NCI-H2107 treated with DMSO at 0.1 percent for 48 hours (cell line): ENCODE results near the gene LAMTOR2.

ENCODE experiments used
- DNase-seq: peaks from one replicate; lab custom pipeline; 2025; ENCODE audit not compliant: unreplicated experiment; lab: John Stamatoyannopoulos, UW

The LAMTOR2 gene

DNA sequence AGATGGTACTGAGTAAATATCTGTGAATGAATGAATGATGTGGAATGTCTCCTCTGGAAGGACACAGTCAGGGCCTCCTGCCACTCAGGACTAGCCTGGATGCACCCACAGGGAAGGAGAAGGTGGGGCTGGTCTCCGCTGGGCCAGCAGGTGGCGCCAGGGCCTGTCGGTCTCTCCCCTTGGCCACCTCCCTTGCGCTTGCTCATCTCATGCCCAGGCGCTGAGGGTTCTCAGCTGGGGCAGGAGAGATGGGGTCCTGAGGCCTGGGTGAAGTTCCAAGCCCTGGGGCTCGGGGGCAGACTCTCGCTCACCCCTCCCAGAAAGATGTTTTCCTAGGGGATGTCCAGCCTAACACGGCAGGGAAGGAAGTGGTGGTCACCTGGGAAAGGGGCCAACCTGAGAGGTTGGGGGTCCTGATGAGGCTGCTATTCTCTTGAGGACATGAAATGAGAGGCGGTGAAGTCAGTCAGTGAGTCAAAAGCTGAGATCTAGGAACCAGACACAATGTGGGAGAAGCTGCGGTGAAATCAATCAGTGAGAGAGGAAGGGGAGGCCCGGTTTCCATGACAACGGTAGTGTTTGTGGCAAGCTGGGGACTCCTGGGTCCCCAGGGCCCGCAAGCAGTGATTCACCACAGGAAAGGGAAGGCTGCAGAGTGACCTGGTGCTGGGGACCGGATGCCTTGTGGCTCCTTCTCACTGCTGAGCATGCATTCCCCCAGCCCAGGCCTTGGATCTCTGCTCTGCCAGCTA lies 42.2 kb downstream of the LAMTOR2 start:
- DNase-seq: peak; percentile 44

DNA sequence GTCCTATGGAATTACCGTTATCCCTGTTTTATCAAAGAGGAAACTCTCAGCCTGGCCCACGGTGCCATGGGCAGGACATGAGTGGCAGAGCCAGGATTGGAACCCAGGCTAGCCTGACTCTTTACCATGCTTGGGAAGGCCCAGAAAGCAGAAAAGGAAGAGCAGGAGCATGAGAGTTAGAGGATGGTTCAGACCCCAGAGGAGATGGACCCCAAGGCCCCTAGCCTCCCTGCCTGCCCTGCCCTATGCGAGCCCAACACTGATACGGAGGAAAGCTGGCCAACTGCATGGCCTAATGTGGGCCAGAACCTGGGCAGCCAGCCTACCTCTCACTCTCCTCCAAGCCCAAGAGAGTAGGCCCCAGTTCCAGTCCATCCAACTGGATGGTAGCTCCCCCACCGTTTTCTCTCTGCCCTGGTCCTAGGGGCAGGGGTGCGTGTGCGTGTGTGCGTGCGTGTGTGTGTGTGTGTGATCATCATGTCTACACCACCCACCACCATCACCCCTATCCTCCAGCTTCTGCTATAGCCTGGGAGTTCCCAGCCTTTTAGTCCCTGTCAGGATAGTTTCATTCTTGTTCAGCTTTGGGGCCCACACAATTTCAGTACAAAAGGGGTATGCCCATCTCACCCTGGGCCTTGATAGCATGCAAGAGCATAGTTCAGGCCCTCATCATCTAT lies 43.1 kb downstream of the LAMTOR2 start:
- no peak for DNase-seq

DNA sequence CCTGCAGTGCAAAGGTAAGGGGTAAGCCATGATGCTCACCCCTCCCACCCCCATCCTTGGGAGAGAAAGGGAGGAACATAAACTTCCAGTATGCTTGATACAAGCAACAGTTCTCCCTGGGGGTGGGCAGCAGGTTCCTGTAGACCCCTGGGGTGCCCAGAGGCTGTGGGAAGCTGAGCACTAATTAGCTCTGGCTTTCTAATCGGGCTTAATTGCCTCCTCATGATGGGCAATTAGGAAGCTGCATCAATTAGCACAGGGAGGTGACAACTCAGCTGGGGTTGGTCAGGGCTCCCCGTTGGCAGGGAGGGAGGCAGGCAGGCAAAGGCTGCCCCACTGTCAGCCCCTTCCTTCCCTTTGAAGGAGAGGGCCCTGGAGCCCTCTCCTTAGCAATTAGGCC lies 44.2 kb downstream of the LAMTOR2 start:
- no peak for DNase-seq

DNA sequence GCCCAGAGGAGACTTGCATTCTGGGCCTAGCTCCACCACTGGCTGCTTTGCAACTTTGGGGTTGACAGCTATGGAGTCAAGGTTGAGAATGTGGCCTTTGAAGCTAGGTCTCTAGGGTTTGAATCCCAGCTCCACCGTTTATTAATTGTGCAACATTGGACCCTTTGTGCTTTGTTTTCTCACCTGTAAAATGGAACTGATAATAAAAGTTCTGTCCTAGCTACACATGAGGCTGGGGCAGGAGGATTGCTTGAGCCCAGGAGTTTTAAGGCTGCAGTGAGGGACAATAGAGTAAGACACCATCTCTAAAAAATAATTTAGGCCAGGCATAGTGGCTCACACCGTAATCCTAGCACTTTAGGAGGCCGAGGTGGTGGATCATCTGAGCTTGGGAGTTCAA lies 44.7 kb downstream of the LAMTOR2 start:
- no peak for DNase-seq

DNA sequence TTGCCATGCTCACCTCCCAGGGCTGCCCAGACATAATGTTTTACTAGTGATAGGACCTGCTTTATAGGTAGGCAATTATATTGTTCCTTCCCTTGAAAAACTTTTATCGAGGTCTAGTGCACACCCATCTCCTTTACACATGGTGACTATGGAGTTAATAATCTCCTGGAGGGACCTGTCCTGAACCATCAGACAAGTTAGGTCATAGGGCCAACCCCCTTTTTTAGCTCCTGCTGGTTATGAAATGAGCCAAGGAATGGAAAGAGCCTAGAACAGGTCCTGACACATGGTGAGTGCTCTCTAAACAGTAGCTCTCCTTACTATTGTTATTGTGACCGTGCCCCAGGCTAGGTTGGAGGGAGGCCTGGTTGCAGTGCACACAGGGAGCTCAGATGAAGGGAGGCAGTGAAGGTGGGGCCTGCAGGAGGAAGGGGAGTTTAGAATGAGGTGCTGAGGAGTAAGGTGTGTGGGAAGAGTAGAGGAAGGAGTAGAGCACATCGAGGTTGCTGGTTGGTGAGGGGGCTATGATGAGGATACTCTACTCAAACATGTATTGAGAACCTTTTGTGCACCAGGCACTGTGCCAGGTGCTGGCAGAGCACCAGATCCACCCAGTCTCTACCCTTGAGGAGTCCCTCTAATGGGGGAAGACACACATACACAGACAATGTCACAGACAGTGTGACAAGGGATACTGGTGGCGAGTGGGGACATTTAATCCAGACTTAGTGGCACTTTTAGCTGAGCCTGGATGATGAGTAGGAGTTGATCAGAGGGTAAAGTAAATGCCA lies 45.8 kb downstream of the LAMTOR2 start:
- DNase-seq: no peak

DNA sequence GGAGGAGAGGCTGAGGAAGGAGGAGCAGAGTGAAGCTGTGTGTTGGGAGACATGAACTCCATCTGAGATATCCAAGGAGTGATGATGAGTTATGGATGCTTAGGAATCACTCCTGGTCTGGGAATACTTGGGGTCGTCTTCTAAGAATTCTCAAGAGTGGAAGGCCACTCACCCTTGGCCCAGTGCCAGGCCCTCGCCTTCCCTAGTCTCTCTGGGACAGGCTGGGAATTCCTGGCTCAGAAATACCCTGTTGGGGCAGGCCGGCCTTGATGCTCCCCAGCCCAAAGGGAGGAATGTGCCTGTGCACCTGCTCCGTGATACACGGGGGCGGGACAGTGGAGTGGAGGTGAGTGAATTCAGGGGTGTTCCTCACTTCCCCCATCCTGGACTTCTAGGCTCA lies 47.3 kb downstream of the LAMTOR2 start:
- no peak for DNase-seq

DNA sequence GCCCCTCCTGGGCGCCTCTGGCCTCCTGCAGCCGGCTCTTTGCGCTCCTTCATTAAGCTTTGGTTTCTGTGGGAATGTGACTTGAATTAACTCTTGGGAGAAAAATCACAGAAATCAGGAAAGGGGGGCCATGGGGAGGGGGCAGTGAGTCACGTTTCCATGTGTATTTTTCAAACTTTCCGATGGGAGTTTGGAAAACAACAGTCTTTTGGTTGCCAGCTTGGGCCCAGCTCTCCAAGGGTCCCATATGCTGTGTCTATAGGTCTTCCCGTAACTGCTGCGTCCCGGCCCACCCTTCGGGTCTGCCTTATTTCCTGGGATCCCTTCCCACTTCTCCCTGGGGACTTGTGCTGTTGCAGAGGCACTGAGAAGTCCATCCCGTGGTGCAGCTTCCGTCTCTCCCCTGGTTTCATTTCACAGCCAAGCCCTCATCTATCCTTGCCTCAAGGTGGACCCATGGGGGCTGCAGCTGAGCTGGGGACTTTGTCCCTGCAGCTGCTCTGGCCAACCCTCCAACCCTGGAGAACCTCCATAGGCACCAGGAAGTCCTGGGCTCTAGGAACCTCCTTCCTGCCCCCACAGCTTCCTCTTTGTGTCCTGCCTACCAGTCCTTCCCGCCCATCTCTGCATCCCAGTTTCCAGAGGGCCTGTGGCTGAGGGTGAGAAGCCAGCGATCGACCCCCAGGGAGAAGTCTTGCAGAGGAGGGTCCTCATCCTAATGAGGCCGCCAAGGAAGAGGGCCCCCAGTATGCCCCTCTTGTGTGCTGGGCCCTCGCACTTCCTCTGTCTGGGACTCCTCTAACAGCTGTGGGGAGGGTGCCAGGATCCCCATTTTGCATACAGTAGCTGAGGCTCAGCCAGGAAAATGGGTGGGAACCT lies 48.3 kb downstream of the LAMTOR2 start:
- no peak for DNase-seq

DNA sequence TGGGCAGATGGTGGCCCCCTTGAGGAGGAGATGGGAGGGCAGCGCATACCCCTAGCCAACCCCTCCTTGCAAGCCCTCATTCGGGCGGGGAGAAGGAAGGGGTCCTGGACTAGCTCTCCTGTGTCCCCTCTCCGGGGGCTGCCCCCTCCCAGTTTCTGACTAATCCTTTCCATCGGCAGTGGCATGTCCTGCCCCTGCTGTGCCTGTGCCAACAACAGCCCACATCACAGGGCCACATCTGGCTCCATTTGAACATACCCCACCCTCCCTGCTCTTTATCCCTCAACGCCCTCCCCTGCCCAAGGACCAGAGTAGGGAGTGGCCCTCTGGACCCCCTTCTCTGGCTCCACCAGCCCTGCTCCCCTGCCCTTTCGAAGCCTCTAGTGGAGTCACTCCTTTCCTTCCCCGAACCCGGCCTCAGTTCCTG lies 49.0 kb downstream of the LAMTOR2 start:
- no peak for DNase-seq

DNA sequence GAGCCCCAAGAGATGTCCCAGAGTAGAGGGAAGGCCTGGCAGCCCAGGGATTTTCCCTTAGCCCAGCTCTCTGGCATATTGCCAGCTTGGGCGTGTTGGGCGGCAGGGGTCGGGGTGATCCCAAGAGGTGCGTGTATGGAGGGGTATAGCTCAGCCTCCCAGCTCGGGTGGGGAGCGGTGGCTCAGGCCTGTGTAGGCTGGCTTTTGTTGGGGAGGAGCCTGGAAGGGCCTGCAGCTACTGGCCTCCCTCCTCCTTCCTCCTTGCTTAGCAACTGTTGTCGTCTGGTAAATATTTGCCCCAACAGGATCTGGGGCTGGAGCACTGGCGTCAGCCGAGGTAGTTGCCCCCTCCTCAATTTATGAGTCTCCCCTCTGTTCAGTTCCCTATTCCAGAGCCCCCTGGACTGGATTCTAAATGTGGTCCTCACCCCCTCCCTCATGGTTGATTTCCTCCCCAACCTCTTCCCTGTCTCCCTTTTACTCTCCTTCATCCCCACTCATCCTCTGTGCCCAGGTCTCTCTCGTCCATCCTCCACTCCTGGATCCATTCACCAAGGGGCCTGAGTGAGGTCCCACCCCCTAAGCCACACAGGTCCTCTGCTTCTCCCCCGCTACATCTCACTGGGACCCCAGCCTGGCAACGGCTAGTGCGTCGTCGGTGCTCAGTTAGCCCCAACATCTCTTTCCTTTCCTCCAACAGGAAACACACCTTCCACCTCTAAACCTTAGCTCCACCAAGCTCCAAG lies 49.7 kb downstream of the LAMTOR2 start:
- DNase-seq: peak; percentile 33

DNA sequence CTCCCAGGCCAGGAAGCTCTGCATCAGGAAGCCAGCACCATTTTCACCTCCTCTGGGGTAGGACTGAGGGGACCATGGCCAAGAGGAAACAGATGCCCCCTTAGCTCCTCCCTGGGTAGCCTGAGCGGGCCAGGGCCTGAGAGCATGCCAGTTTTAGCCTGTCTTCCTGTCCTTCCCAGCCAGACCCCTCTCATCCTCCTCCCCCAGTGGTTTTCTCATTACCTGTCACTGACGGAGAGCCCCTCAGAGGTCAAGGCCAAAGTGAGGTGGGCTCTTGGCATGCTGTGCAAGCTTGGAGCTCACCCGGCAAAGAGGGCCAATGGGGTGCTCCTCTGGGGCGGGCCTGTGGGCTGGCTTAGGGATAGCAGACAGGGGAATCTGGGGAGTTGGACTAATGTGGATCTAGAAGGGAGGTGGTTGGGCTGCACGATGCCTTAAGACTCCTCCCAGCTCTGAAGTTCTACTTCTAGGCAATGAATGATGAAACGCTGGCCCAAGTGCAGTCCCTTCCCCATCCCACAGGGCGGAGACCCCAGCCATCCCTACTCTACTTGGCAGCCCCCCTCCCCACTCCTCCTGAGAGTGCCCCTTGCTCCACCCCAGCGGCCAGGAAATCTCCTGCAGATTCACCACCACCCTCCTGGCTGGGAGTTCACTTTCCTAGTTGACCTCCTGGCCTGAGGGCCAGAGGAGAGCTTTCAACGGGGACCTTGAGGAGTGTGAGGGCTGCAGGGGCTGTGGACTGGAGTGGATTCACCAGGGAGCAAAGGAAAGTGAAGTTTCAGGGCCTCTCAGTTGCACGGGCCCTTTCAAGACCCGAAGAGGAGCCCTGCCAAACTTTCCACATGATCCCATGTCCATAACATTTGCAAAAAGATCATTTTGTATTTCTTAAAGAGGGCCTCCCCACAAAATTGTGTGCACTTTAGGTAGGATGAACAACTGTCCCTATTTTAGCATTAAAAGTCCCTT lies 50.6 kb downstream of the LAMTOR2 start:
- DNase-seq: no peak

DNA sequence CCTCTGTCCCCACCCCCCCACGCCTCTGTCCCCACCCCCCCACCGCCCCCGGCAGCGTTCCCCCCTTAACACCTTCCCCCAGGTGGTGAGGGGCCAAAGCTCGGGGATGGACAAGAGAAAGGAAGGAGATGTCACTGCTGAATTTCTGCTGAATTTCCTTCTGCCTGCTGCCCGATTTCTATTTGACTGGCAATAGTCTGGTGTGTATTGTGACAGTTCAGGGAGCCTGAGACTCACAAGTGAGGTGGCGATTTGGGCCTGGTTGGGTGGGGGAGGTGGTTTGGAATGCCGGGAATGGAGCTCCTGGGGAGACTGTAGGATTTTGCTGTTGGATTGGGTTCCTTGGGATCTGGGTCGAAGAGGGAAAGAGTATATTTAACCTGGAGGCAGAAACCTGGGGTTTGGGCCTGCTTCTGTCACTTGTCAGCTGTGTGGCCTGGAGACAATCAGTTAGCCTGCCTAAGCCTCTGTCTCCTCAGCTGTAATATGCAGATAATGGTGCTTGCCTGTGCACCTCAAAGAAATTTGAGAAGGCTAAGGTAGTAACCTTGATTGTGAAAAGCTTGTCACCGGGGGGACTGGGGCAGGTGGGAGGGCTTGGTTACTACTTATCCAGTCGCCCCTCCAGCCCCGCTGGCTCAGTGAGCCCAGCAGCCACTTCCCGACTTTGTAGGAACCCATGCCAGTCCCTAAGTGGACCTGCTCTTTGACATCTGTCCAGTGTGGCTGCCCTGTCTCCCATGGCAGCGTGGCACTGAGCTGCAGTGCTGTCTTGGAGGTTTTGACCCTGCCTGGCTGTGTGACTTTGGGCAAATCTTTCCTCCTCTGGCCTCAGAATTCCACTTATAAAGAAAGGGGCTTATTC lies 52.3 kb downstream of the LAMTOR2 start:
- peak; percentile 32 for DNase-seq

DNA sequence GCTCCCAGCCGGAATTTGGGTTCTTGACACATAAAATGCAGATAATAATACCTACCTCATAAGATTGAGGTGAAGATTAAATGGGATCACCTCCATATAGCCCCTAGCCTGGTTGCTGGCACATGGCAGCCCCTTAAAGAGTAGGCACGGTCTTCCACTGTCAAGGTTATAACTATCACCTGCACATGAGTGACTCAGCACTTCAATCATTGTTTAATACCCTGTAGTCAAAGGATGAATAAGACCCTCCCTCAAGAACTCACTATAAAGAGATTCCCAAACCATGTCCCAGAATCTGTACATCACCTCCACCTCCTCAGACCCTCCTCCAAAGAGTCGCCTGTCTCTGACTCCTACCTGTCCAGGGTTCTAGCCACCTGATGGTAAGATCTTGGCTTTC lies 53.5 kb downstream of the LAMTOR2 start:
- DNase-seq: no peak
